Gastroesophageal sphincter (tissue), 4 donors: ENCODE results near the gene CEP72. TPM values are rescaled to one million over a fixed set of nuclear protein-coding genes. Genes with fewer than 3 reads are reported as not detected.
"Not testable (repeated sequence)": the region's sequence is repeated elsewhere in the genome, so short reads cannot be mapped to it uniquely, and the experiment has no call there.

Experiments
- ATAC-seq: fragments of 150-250 bp; one replicate; pipeline ENCODE4 v1.9.1; 2016; ENCODE audit warnings: mild to moderate bottlenecking, moderate library complexity
- H3K27ac ChIP-seq, 4 donors: fragments of 200-600 bp; sonication (generic) in 3 of 4; 1 replicate in 3 of 4; 2 replicates in 1 of 4; pipeline ENCODE4 v1.5.1; 2016 to 2019
- H3K27me3 ChIP-seq: fragments of 200-600 bp; sonication (generic); one replicate; pipeline ENCODE4 v1.5.1; 2019
- H3K36me3 ChIP-seq, 2 donors: fragments of 200-600 bp; sonication (generic); one replicate each; pipeline ENCODE4 v1.5.1; 2019; ENCODE audit warnings: control low read depth in 1 of 2
- H3K4me1 ChIP-seq, 3 donors: fragments of 200-600 bp; sonication (generic); 1 replicate in 2 of 3; 2 replicates in 1 of 3; pipeline ENCODE4 v1.5.1; 2016 to 2019; ENCODE audit warnings: control low read depth in 2 of 3
- H3K4me3 ChIP-seq, 2 donors: fragments of 200-600 bp; sonication (generic); one replicate each; pipeline ENCODE4 v1.5.1; 2019; ENCODE audit warnings: mild to moderate bottlenecking in 1 of 2, moderate library complexity in 1 of 2
- H3K9me3 ChIP-seq, 3 donors: fragments of 200-600 bp; sonication (generic); one replicate each; pipeline ENCODE4 v1.5.1; 2017 to 2019; ENCODE audit warnings: control low read depth in 2 of 3
- EP300 ChIP-seq: sonication (generic); formaldehyde crosslinking; IDR thresholded peaks from one replicate; pipeline ENCODE4 v1.6.1; 2017; ENCODE audit warnings: antibody characterized with exemption, mild to moderate bottlenecking
- POLR2A ChIP-seq, 2 donors: fragments of 450-650 bp; IDR thresholded peaks; one replicate each; pipeline ENCODE4 v1.6.1; 2017; ENCODE audit warnings: antibody characterized with exemption in 2 of 2, mild to moderate bottlenecking in 2 of 2, moderate library complexity in 1 of 2
- POLR2AphosphoS5 ChIP-seq: sonication (generic); formaldehyde crosslinking; IDR thresholded peaks from one replicate; pipeline ENCODE4 v1.6.1; 2017; ENCODE audit warnings: antibody characterized with exemption
- WGBS, 2 donors: methylation state at CpG; one replicate each; pipeline ENCODE4 v1.1.5; 2018; ENCODE audit warnings: low coverage in 1 of 2; 5-methylcytosine and 5-hydroxymethylcytosine counted together
- total RNA-seq, 4 donors: library from RNA; depleted of rRNA; stranded (reverse); fragments of >200 nt; gene quantifications; one replicate each; pipeline ENCODE4 v1.1.0, GENCODE V29; 2016
- TF ChIP-seq, protein P1 (sequence below), 4 experiments: fragments of 200-600 bp in 2 of 4; fragments of 450-650 bp in 2 of 4; sonication (generic) in 1 of 4; IDR thresholded peaks; one replicate each; pipeline ENCODE4 v1.5.1; 2017 to 2019; ENCODE audit warnings: antibody characterized with exemption in 4 of 4, mild to moderate bottlenecking in 2 of 4, moderate library complexity in 2 of 4

Gene CEP72
- total RNA-seq, 4 donors from 2014 or later, result 2.1 to 8.7 (median 3.8) TPM

DNA sequence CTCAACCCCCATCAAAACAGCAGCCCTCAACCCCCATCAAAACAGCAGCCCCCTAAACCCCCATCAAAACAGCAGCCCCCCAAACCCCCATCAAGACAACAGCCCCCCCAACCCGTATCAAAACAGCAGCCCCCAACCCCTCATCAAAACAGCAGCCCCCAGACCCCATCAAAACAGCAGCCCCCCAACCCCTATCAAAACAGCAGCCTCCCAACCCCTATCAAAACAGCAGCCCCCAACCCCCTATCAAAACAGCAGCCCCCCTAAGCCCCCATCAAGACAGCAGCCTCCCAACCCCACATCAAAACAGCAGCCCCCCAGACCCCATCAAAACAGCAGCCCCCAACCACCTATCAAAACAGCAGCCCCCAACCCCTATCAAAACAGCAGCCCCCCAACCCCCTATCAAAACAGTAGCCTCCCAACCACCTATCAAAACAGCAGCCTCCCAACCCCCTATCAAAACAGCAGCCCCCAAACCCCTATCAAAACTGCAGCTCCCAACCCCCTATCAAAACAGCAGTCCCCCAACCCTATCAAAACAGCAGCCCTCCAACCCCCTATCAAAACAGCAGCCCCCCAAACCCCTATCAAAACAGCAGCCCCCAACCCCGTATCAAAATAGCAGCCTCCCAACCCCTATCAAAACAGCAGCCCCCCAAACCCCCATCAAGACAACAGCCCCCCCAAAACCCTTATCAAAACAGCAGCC is 79.8 kb downstream of the CEP72 start:
- Histone ChIP-seq H3K4me3 (peak overlapping the region; percentile 66 to 69), H3K4me1 (no peaks in the 10 kb centered on the region), H3K9me3 (no peaks in the 10 kb centered on the region), H3K27ac (peak overlapping the region; percentile 78 to 90 (median 89)), H3K27me3 (no peaks in the 10 kb centered on the region), H3K36me3 (no peaks in the 10 kb centered on the region)
- TF ChIP-seq, protein P1, sequence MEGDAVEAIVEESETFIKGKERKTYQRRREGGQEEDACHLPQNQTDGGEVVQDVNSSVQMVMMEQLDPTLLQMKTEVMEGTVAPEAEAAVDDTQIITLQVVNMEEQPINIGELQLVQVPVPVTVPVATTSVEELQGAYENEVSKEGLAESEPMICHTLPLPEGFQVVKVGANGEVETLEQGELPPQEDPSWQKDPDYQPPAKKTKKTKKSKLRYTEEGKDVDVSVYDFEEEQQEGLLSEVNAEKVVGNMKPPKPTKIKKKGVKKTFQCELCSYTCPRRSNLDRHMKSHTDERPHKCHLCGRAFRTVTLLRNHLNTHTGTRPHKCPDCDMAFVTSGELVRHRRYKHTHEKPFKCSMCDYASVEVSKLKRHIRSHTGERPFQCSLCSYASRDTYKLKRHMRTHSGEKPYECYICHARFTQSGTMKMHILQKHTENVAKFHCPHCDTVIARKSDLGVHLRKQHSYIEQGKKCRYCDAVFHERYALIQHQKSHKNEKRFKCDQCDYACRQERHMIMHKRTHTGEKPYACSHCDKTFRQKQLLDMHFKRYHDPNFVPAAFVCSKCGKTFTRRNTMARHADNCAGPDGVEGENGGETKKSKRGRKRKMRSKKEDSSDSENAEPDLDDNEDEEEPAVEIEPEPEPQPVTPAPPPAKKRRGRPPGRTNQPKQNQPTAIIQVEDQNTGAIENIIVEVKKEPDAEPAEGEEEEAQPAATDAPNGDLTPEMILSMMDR (IDR thresholded peaks at IDR 0.05), result no peak
- TF ChIP-seq POLR2A (IDR thresholded peaks at IDR 0.05) (no peak), EP300 (no peak), POLR2AphosphoS5 (no peak)
- no peak for ATAC-seq
- WGBS, 2 donors, result no CpG with 5 or more reads among the region's 2 CpGs

DNA sequence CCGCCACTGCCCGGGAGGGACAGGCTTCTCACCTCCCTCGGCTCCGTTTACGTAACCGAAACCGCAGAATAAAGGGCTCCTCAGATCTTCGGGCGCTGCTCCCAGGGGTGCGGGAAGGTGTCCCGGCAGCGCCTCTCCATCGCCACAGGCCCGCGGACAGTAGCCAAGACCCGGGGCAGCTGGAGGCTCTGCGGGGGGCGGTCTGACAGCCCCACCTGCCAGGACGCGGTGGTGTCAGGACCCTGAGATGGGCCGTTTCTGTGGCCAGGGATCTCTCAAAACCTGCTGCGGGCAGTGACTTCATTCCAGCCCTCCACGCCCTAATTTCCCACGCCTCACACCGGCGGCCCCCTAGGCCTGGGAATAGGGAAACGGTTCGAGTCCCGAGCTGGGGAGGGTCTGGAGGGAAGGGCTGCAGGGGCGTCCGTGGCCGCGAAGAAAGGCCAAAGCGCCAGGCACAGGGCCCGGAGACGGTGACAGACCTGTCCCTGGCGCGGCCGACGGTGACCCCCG is 80.4 kb downstream of the CEP72 start:
- WGBS, 2 donors, result no CpG with 5 or more reads among the region's 41 CpGs
- H3K9me3 ChIP-seq, H3K36me3 ChIP-seq, H3K27me3 ChIP-seq, H3K4me1 ChIP-seq, ATAC-seq: not testable (repeated sequence)
- Histone ChIP-seq H3K4me3 (peak overlapping the region; percentile 66 to 69), H3K27ac (peak overlapping the region; percentile 78 to 90 (median 89))

DNA sequence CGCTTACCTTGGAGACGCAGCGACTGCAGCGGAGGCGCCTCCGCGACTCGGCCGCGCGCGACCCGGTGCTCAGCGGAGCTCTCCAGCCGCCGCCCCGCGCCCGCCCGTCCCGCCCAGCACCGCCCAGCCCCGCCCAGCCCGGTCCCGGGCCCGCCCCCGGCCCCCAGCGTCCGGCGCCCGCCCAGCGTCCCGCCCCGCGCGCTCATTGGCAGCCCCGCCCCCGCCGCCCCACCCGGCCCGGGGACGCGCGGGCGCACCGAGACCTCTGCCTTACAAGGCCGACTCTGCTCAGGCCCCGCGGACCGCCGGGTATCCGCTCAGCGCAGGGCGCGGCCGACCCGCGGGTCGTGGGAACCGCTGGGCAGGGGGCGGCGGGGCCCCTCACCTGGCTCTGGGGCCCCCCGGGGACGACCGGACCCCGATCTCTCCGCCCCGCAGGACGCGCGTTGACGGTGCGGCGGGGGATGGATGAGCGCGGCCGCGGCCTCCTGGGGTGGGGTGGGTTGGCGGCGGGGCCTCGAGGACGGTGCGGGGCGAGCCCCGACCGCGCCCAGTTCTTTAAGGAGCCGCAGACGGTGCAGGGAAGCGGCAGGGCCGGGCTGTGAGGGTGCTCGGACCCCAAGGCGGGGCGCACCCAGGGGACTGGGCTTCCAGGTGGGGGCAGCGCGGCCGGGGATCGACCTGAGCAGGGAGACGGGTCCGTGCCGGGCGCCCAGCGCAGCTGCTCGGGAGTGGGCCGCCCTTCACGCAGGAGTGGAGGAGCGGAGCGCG is 81.3 kb downstream of the CEP72 start, which contains the start of gene TPPP:
TSS of gene TPPP (minus strand) at position 82 of the 771 bp plus-strand sequence. CDS start 15,292 bp downstream, outside the sequence.
- not testable (repeated sequence) for H3K36me3 ChIP-seq, H3K27me3 ChIP-seq, H3K4me1 ChIP-seq, H3K9me3 ChIP-seq
- Histone ChIP-seq H3K27ac (peak within 1 kb of the TSS; percentile 80 to 90 (median 89)), H3K4me3 (peak within 1 kb of the TSS; percentile 69 to 85)
- peak; percentile 90 for ATAC-seq
- no CpG with 5 or more reads among the region's 109 CpGs for WGBS, 2 donors
- peak; percentile 72 for TF ChIP-seq POLR2AphosphoS5
- TF ChIP-seq POLR2A (IDR thresholded peaks at IDR 0.05), result peak; percentile 74 to 81

DNA sequence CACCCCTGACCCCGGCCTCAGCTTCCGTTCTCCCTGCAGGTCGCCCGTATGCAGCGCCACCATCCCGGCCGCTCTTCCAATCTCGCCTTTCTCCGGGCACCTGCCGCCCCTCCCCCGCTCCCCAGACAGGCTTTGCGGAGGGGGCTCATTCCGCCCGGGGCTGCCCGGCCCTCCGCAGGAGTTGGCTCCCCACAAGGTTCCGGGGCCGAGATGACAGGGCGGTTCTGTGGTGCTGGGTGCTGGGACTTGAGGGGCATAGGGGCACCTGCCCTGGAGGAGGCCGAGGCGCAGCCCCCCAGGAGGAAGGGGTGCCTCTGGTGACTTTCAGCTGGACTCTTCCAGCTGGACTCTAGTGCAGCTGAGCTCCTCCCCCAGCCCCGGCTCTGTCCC is 81.9 kb downstream of the CEP72 start:
- ATAC-seq, H3K36me3 ChIP-seq, H3K4me1 ChIP-seq, H3K27me3 ChIP-seq: not testable (repeated sequence)
- no CpG with 5 or more reads among the region's 22 CpGs for WGBS, 2 donors
- Histone ChIP-seq H3K9me3 (peaks cover 0 to 16% (median 0%) of the 10 kb centered on the region in 3 donors), H3K27ac (peak overlapping the region in 3 of 4 donors; percentile 89 to 90 (median 89)), H3K4me3 (peak overlapping the region; percentile 69 to 85)

DNA sequence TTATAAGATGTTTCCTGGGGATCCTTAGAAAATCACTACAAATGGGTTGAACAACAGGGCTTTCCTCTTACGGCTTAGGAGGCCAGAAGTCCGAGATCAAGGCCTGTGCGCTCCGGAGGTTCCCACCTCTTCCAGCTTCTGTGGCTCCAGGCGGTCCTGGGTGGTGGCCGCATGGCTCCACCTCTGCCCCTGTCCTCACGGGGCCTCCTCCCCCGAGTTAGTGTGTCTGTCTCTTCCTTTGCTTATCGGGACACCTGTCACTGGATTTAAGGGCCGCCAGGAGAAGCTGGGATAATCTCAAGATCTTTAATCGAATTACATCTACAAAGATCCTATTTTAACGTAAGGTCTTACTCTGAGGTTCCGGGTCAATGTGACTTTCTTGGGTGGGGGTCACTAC is 83.3 kb downstream of the CEP72 start:
- peaks cover 0 to 20% (median 0%) of the 10 kb centered on the region in 3 donors for H3K9me3 ChIP-seq
- not testable (repeated sequence) for H3K4me3 ChIP-seq, H3K4me1 ChIP-seq, H3K27me3 ChIP-seq, ATAC-seq, H3K27ac ChIP-seq, H3K36me3 ChIP-seq
- no CpG with 5 or more reads among the region's 13 CpGs for WGBS, 2 donors

DNA sequence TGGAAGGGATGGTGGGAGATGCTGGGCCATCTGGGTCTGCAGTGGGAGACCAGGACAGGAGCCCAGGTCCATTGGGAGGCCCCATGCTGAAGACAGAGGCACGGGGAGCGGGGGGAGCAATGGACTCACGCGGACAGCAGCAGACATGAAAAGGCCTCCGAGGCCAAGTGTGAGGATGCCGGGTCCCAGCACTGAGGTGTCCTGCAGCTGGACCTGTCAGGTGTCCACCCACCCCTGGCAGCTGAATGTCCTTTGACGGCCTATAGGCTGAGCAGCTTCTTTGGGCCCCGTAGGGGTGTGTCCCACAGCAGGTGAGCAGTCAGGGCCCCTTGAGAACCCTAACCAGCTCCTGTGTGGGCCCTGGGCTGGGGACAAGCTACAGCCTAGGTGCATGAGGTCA is 84.1 kb downstream of the CEP72 start:
- not testable (repeated sequence) for H3K27me3 ChIP-seq, H3K4me1 ChIP-seq, ATAC-seq, H3K27ac ChIP-seq, H3K36me3 ChIP-seq, H3K4me3 ChIP-seq
- peaks cover 0 to 26% (median 0%) of the 10 kb centered on the region in 3 donors for H3K9me3 ChIP-seq
- WGBS, 2 donors, result 87% methylated on average over 4 of the region's 8 CpGs; no CpG with 5 or more reads in 1 of the 2 donors

DNA sequence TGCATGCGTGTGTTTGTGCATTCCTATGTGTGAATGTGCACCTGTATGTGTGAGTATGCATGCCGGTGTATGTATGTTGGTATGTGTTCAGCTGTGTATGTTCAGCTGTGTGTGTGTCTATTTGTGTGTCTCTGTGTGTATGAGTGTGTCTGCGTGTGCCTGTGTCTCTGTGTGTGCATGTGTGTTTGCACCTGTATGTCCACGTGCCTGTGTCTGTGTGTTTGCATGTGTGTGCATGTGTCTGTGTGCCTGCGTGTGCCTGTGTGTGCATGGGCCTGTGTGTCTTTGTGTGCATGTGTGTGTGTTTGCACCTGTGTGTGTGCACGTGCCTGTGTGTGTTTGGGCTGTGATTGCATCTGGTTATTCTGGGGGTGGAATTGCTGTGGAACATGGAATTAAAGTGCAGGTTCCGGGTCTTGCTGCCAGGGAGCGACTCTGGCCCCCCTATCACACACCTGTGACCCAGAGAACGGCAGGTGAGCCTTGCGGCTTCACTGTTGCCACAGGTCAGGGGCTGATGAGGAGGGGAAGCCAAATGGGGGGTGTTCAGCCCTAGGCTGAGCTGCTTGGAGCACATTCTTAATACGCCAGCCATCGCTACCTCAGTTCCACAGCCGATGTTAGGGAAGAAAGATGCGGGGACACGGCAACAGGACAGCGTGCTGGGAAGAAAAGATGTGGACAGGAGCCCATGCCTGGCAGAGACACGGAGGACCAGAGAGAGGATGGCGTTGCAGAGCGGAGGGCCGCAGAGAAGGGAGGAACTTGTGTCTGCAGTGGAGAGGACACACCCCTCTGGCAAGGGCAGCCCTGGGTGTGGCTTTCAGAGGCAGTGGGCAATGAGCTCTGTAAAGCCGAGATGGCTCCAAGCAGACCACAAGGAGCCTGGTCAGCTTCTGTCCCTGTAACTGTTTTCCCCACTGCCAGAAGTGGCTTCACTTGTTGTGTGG is 84.9 kb downstream of the CEP72 start:
- H3K36me3 ChIP-seq, H3K27me3 ChIP-seq, ATAC-seq, H3K4me1 ChIP-seq, H3K4me3 ChIP-seq, H3K27ac ChIP-seq: not testable (repeated sequence)
- 89 to 90% methylated on average over 6 to 12 of the region's 21 CpGs for WGBS, 2 donors
- H3K9me3 ChIP-seq, result peaks cover 0 to 26% (median 0%) of the 10 kb centered on the region in 3 donors

Other genes starting within 250 kb of the CEP72 start
- gene EXOC3, start 169.2 kb upstream of the CEP72 start, total RNA-seq, result 10 to 100 TPM; 46.4 to 92.7 (median 60.3) TPM
- gene SLC9A3, start 87.9 kb upstream of the CEP72 start, total RNA-seq, result 1 to 10 TPM; 2.6 to 3.9 (median 2.8) TPM
- gene TPPP, start 81.0 kb downstream of the CEP72 start, total RNA-seq, result 10 to 100 TPM; 13.3 to 42.8 (median 32.0) TPM
- 10 to 100 TPM in 1 of 4 donors, 1 to 10 TPM in 3; 3.1 to 14.3 (median 6.9) TPM for gene ZDHHC11B, start 172.4 kb downstream of the CEP72 start, total RNA-seq
- 10 to 100 TPM in 2 of 4 donors, 1 to 10 TPM in 2; 2.3 to 19.1 (median 7.4) TPM for gene ZDHHC11, start 238.6 kb downstream of the CEP72 start, total RNA-seq